ENCODE measurements around the gene PBX4. TPM values are rescaled to one million over a fixed set of nuclear protein-coding genes. Genes with fewer than 3 reads are reported as not detected.

Gene PBX4
- total RNA-seq, 1 experiment from 2014 or later, result 11.6 TPM

DNA sequence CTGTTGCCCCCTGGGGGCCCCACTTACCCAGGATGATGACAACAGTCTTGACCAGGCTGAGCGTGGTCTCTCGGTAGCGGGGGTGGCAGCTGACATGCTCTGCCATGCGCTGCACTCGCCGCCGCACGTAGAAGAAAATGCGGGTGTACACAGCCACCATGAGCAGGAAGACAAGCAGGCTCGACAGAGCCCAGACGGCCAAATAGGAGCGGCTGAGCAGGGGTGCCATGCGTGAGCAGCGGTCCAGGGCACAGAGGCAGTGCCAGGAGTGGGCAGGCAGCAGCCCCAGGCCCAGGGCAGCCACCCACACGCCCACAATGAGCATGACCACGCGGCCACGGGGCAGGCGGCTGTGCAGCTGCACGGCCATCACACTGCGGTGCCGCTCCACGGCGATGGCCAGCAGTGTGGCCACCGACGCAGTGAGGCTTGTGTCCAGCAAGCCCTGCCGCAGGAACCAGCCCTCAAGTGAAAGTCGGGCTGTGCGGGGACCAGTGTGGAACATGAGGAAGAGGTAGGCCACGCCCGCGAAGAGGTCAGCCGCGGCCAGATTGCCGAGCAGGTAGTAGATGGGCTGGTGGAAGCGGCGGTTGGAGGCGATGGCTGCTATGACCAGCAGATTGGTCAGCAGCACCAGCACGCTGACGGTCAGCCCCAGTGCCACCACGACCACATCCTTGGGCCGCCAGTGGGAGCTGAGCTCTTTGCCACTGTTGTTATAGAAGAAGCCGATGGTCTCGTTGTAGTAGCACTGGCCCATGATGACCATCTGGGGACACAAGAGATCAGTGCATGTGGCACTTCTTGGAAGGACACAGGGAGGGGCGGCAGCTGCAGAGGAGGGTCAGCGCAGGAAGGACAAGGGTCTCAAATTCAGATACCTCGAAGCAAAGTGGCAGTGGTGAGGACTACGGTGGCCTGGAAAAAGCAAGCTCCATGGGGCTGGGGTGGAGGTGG, 8.3 kb upstream of the PBX4 start:
- Histone ChIP-seq H3K27ac (ENCODE audit: low read depth, low read length) (peak overlapping the region; percentile 96), H3K27me3 (ENCODE audit: insufficient read depth, low read length) (no peaks in the 10 kb centered on the region), H2AFZ (ENCODE audit: low read depth, low read length, poor library complexity, severe bottlenecking) (no peak overlapping the region), H4K20me1 (ENCODE audit: insufficient read depth) (no peaks in the 10 kb centered on the region), H3K9me2 (ENCODE audit: insufficient read depth) (no peaks in the 10 kb centered on the region), H3K79me2 (ENCODE audit: insufficient read depth, low read length) (peaks cover 10% of the 10 kb centered on the region; the same call in 1 of the 2 replicates), H3K36me3 (ENCODE audit: control insufficient read depth in 1 of 2, insufficient read depth in 2 of 2, low read length in 2 of 2) (peaks cover 5% of the 10 kb centered on the region in 2 experiments; a peak in 2 of 4 replicates), H3K4me3 (replicated peaks in 1 of 2; ENCODE audit: low read depth in 1 of 2, low read length in 2 of 2) (peak overlapping the region; percentile 67 to 76), H3K9ac (ENCODE audit: low read length) (peak overlapping the region; percentile 92), H3K9me3 (ENCODE audit: control insufficient read depth in 1 of 2, insufficient read depth in 1 of 2, low read depth in 1 of 2, low read length in 2 of 2) (no peaks in the 10 kb centered on the region), H3K4me2 (ENCODE audit: low read length) (peak overlapping the region; percentile 97), H3K4me1 (ENCODE audit: control insufficient read depth in 1 of 2, insufficient read depth in 2 of 2, low read length in 2 of 2) (peaks cover 4 to 22% of the 10 kb centered on the region in 2 experiments)
- ChIA-PET CTCF (no interaction called here), POLR2A (no interaction called here), RAD21 (ENCODE audit: low non-redundant PET in 1 of 2, low total read pairs in 2 of 2, uncharacterized antibody in 2 of 2, unreplicated experiment in 2 of 2) (no interaction called here)
- TSS peak; percentile 54 for BruUV-seq (replicated peaks)
- DNase-seq (ENCODE audit: low read depth, low spot score), result no peak
- TF ChIP-seq ZFX (IDR thresholded peaks at IDR 0.05) (no peak), SP1 (IDR thresholded peaks at IDR 0.05; ENCODE audit: low read depth) (no peak), EGR1 (IDR thresholded peaks at IDR 0.05; ENCODE audit: low read depth) (no peak), TCF7L2 (IDR thresholded peaks at IDR 0.05; ENCODE audit: borderline replicate concordance, extremely low read depth, insufficient read depth, insufficient read length) (no peak), CEBPB (IDR thresholded peaks at IDR 0.05; ENCODE audit: low read depth) (no peak), CBX3 (IDR thresholded peaks at IDR 0.05; ENCODE audit: low read depth) (no peak), JUND (IDR thresholded peaks at IDR 0.05) (no peak), POLR2A (IDR thresholded peaks at IDR 0.05; ENCODE audit: borderline replicate concordance, extremely low read depth, insufficient read depth, insufficient read length) (no peak), POLR2AphosphoS5 (IDR thresholded peaks at IDR 0.05; ENCODE audit: low read depth, low read length) (no peak)
- TF ChIP-seq, protein P1, sequence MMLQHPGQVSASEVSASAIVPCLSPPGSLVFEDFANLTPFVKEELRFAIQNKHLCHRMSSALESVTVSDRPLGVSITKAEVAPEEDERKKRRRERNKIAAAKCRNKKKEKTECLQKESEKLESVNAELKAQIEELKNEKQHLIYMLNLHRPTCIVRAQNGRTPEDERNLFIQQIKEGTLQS (IDR thresholded peaks at IDR 0.05), result no peak
- intact Hi-C loops (cut with micrococcal nuclease), result no loop called here
- ATAC-seq, result no peak
